Smooth muscle cell (in vitro differentiated cells): ENCODE measurements around the gene LRP1B. TPM values are rescaled to one million over a fixed set of nuclear protein-coding genes. Genes with fewer than 3 reads are reported as not detected.

Source experiments
- DNase-seq: peaks from one replicate; lab custom pipeline; 2025; ENCODE audit not compliant: unreplicated experiment; lab: John Stamatoyannopoulos, UW
- H2AFZ ChIP-seq: fragments of 200-600 bp; sonication (generic); 2 replicates; pipeline ENCODE4 v1.6.0; 2016; ENCODE audit warnings: antibody characterized with exemption, low read depth, mild to moderate bottlenecking
- H3F3A ChIP-seq: fragments of 200-600 bp; sonication (generic); 2 replicates; pipeline ENCODE4 v1.6.0; 2017; ENCODE audit warnings: antibody characterized with exemption, low read depth
- H3K27ac ChIP-seq: fragments of 200-600 bp; sonication (generic); 2 replicates; pipeline ENCODE4 v1.5.1; 2016; ENCODE audit warnings: low read depth, mild to moderate bottlenecking
- H3K27me3 ChIP-seq: fragments of 200-600 bp; sonication (generic); 2 replicates; pipeline ENCODE4 v1.6.1; 2016; ENCODE audit warnings: low read depth, mild to moderate bottlenecking
- H3K36me3 ChIP-seq: fragments of 200-600 bp; sonication (generic); 2 replicates; pipeline ENCODE4 v1.5.1; 2016; ENCODE audit warnings: low read depth
- H3K4me1 ChIP-seq: fragments of 200-600 bp; sonication (generic); 2 replicates; pipeline ENCODE4 v1.5.1; 2016; ENCODE audit warnings: low read depth
- H3K4me2 ChIP-seq: fragments of 200-600 bp; sonication (generic); 2 replicates; pipeline ENCODE4 v1.6.0; 2016; ENCODE audit warnings: mild to moderate bottlenecking
- H3K4me3 ChIP-seq: fragments of 200-600 bp; sonication (generic); 2 replicates; pipeline ENCODE4 v1.5.1; 2016; ENCODE audit warnings: mild to moderate bottlenecking
- H3K79me2 ChIP-seq: fragments of 200-600 bp; sonication (generic); 2 replicates; pipeline ENCODE4 v1.6.0; 2016; ENCODE audit warnings: low read depth, mild to moderate bottlenecking
- H3K9ac ChIP-seq: fragments of 200-600 bp; sonication (generic); 2 replicates; pipeline ENCODE4 v1.6.0; 2016; ENCODE audit warnings: low read depth
- H3K9me3 ChIP-seq: fragments of 200-600 bp; sonication (generic); replicated peaks from 2 replicates; pipeline ENCODE4 v1.5.1; 2016; ENCODE audit warnings: low read depth
- H4K20me1 ChIP-seq: fragments of 200-600 bp; sonication (generic); 2 replicates; pipeline ENCODE4 v1.6.0; 2016; ENCODE audit warnings: low read depth
- WGBS: methylation state at CpG from one replicate; pipeline ENCODE4 v1.1.7; 2016; ENCODE audit warnings: low lambda C conversion rate; 5-methylcytosine and 5-hydroxymethylcytosine counted together
- polyA plus RNA-seq: library from polyadenylated mRNA; unstranded; fragments of >200 nt; fragmentation: Nextera tagmentation; extraction: Ambion mirVana; gene quantifications from 2 replicates; pipeline ENCODE4 v1.2.1, GENCODE V29; 2016
- total RNA-seq: library from RNA; depleted of rRNA; stranded (reverse); fragments of >200 nt; gene quantifications from 2 replicates; pipeline ENCODE4 v1.2.3, GENCODE V29; 2014
- TF ChIP-seq, protein P1 (sequence below): fragments of 200-600 bp; sonication (generic); IDR thresholded peaks from 2 replicates; pipeline ENCODE4 v1.5.1; 2017; ENCODE audit warnings: borderline replicate concordance, mild to moderate bottlenecking, antibody characterized with exemption; ENCODE audit not compliant: insufficient read depth, poor library complexity, severe bottlenecking

The LRP1B gene
- total and polyA plus RNA-seq, 2 experiments from 2014 or later = 0.08 to 2.9 TPM

DNA sequence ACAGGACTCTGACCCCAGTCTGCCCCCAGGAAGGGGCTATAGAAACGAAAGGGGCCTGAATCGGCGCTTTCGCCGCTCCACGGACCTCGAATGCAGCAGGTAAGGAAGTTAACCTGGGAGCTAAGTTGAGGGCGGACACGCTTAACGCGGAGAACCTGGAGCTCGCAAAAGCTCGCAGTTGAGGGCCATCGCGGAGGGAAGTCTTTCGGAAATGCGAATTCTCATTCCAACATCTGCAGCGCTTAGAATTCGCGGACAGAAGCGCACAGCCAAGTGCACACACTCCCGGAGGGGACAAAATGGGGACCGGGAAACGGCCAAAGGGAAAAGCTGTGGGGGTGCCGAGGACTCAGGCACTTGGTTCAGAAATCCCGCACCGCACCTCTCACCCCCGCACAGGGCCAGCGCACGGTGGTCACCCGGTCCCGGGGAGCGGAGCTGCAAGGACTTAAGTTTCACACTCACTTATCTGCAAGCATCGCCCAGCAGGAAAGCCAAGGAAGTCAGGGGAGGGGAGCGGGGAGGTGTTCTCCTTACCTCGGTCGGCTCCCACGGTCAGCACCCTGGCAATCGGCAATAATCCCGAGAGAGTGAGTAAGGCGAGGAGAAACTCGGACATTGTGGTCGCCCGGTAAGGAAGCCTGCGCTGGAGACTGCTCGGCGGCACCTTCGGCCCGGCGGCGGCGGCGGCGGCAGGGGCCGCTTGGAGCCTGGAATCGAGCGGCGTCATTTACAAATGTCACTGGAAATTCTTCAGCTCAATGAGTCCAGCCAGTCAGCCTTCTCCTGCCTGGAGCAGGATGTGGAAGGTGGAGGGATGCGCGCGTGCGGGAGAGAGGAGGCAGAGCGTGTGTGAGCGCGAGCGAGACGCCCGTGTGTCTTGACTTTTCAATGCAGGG lies 456 bp downstream of the LRP1B start:
- H3K79me2 ChIP-seq = no peaks in the 10 kb centered on the region
- peak overlapping the region; percentile 87 for H2AFZ ChIP-seq
- no peaks in the 10 kb centered on the region for H3K36me3 ChIP-seq
- peaks cover 23% of the 10 kb centered on the region for H3K27me3 ChIP-seq
- 2% methylated on average over 68 of the region's 68 CpGs for WGBS
- peak overlapping the region; percentile 59 for H3K9ac ChIP-seq
- peaks cover 6% of the 10 kb centered on the region for H3K4me1 ChIP-seq
- no peaks in the 10 kb centered on the region for H3F3A ChIP-seq
- peak overlapping the region; percentile 95 for H3K4me2 ChIP-seq
- peak overlapping the region; percentile 65 for H3K4me3 ChIP-seq
- TF ChIP-seq, protein P1, sequence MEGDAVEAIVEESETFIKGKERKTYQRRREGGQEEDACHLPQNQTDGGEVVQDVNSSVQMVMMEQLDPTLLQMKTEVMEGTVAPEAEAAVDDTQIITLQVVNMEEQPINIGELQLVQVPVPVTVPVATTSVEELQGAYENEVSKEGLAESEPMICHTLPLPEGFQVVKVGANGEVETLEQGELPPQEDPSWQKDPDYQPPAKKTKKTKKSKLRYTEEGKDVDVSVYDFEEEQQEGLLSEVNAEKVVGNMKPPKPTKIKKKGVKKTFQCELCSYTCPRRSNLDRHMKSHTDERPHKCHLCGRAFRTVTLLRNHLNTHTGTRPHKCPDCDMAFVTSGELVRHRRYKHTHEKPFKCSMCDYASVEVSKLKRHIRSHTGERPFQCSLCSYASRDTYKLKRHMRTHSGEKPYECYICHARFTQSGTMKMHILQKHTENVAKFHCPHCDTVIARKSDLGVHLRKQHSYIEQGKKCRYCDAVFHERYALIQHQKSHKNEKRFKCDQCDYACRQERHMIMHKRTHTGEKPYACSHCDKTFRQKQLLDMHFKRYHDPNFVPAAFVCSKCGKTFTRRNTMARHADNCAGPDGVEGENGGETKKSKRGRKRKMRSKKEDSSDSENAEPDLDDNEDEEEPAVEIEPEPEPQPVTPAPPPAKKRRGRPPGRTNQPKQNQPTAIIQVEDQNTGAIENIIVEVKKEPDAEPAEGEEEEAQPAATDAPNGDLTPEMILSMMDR = no peak
- no peaks in the 10 kb centered on the region for H3K9me3 ChIP-seq
- no peak overlapping the region for H3K27ac ChIP-seq
- H4K20me1 ChIP-seq = no peaks in the 10 kb centered on the region
- peak; percentile 42 for DNase-seq

GRCh38 chr2:142128105-142128504 lies 2.7 kb downstream of the LRP1B start:
- H4K20me1 ChIP-seq = no peaks in the 10 kb centered on the region
- TF ChIP-seq, protein P1 = no peak
- 88% methylated on average over 5 of the region's 5 CpGs for WGBS

DNA sequence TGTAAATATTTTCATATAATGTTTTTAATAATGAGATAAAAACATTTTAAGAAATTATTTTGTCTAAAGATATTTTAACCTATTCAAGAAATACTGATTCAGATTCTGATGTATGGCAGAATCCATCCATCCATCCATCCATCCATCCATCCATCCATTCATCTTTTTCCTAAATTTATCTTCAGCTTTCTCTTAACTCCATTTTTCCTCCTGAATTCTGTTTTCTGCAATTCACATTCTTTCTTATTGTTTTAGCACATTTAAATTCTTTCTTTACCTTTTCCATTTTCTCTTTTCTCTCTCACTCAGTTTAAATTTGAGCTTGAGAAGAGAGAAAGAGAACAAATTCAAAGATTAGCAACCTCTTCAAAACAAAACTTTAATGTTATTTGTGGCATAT lies 3.6 kb downstream of the LRP1B start:
- no peak overlapping the region for H3K9ac ChIP-seq
- no peaks in the 10 kb centered on the region for H3F3A ChIP-seq
- H3K27me3 ChIP-seq = peaks cover 23% of the 10 kb centered on the region
- no peak overlapping the region for H3K27ac ChIP-seq
- no peaks in the 10 kb centered on the region for H3K79me2 ChIP-seq
- DNase-seq = no peak
- H4K20me1 ChIP-seq = no peaks in the 10 kb centered on the region
- H3K4me3 ChIP-seq = no peak overlapping the region
- H3K4me2 ChIP-seq = no peak overlapping the region
- H3K36me3 ChIP-seq = no peaks in the 10 kb centered on the region
- no peaks in the 10 kb centered on the region for H3K9me3 ChIP-seq
- TF ChIP-seq, protein P1 = no peak
- peaks cover 6% of the 10 kb centered on the region for H3K4me1 ChIP-seq
- H2AFZ ChIP-seq = no peak overlapping the region

More at GRCh38 chr2:142128105-142128504, 2.7 kb downstream of the LRP1B start:
- no peak overlapping the region for H2AFZ ChIP-seq
- H3K4me2 ChIP-seq = no peak overlapping the region
- no peak overlapping the region for H3K4me3 ChIP-seq
- H3K27me3 ChIP-seq = peaks cover 23% of the 10 kb centered on the region
- H3K9me3 ChIP-seq = no peaks in the 10 kb centered on the region
- no peaks in the 10 kb centered on the region for H3K79me2 ChIP-seq
- H3K27ac ChIP-seq = no peak overlapping the region
- H3K9ac ChIP-seq = no peak overlapping the region
- no peak for DNase-seq
- H3K36me3 ChIP-seq = no peaks in the 10 kb centered on the region
- peaks cover 6% of the 10 kb centered on the region for H3K4me1 ChIP-seq
- no peaks in the 10 kb centered on the region for H3F3A ChIP-seq

DNA sequence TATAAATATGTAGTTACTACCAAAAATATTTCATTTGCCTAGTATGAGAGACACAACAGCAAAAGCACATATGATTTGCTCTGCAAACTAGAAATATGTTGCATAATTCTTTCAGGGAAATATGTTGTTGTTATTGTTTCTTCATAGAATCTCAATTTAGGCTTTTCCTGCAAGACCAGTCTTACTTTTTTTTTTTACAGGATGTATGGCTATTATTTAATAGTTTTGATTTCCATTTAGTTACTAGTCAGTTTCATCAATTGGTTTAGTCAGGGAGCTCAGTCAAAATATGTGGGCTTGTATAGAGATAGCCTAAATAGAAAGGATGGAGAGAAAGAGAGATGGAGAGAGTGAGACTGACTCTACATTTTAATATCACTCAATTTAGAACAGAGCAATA lies 6.1 kb downstream of the LRP1B start:
- Histone ChIP-seq H3K27me3 (peaks cover 20% of the 10 kb centered on the region), H3F3A (no peaks in the 10 kb centered on the region), H3K36me3 (no peaks in the 10 kb centered on the region), H3K4me3 (no peak overlapping the region), H3K4me2 (no peak overlapping the region), H4K20me1 (no peaks in the 10 kb centered on the region), H2AFZ (no peak overlapping the region), H3K4me1 (no peaks in the 10 kb centered on the region), H3K79me2 (no peaks in the 10 kb centered on the region), H3K9me3 (no peaks in the 10 kb centered on the region), H3K9ac (no peak overlapping the region), H3K27ac (no peak overlapping the region)
- TF ChIP-seq, protein P1 = no peak
- no peak for DNase-seq
